Astrocyte of the cerebellum (primary cell): ENCODE measurements around the gene FAXDC2.

Source experiments
- DNase-seq: peaks from one replicate; pipeline ENCODE4 v3.0.0-alpha.2; 2011; ENCODE audit warnings: low read depth
- H3K4me3 ChIP-seq: 2 replicates; pipeline ENCODE4 v1.5.1; 2011; ENCODE audit warnings: mild to moderate bottlenecking, low read depth, low read length, moderate library complexity
- CTCF ChIP-seq: IDR thresholded peaks from 2 replicates; pipeline ENCODE4 v1.5.1; 2012; ENCODE audit warnings: low read length, low read depth, moderate library complexity, mild to moderate bottlenecking; ENCODE audit errors: missing control alignments
- in situ Hi-C: cut with HindIII; loops from 2 replicates; pipeline ENCODE4 v1.10.0; 2017; ENCODE audit warnings: low sequenced_read_pairs

Gene FAXDC2

GRCh38 chr5:154794525-154795234 is 55.7 kb downstream of the FAXDC2 start:
- H3K4me3 ChIP-seq: no peak overlapping the region
- in situ Hi-C loops: no loop called here
- no peak for DNase-seq
- no peak for TF ChIP-seq CTCF

- in situ Hi-C loops: no loop called here
Measured at GRCh38 chr5:154793599-154794524, 56.5 kb downstream of the FAXDC2 start.

GRCh38 chr5:154791535-154791934 is 58.9 kb downstream of the FAXDC2 start:
- no peak for DNase-seq
- no peak for TF ChIP-seq CTCF
- in situ Hi-C loops: no loop called here
- H3K4me3 ChIP-seq: no peak overlapping the region

More at GRCh38 chr5:154793599-154794524, 56.5 kb downstream of the FAXDC2 start:
- H3K4me3 ChIP-seq: no peak overlapping the region
- TF ChIP-seq CTCF: no peak
- DNase-seq: no peak

GRCh38 chr5:154788212-154788611 is 62.2 kb downstream of the FAXDC2 start:
- in situ Hi-C loops: no loop called here
- DNase-seq: no peak
- H3K4me3 ChIP-seq: no peak overlapping the region
- no peak for TF ChIP-seq CTCF

- TF ChIP-seq CTCF: no peak
- no peak for DNase-seq
- no peak overlapping the region for H3K4me3 ChIP-seq
- in situ Hi-C loops: no loop called here
Measured at GRCh38 chr5:154786414-154786813, 64.0 kb downstream of the FAXDC2 start.

- no peak overlapping the region for H3K4me3 ChIP-seq
- DNase-seq: no peak
- no peak for TF ChIP-seq CTCF
- in situ Hi-C loops: no loop called here
Measured at GRCh38 chr5:154784856-154785255, 65.5 kb downstream of the FAXDC2 start.
